Measurements from ENCODE around the gene GTF3C2. TPM values are rescaled to one million over a fixed set of nuclear protein-coding genes. Genes with fewer than 3 reads are reported as not detected.

GTF3C2 gene
- total and polyA plus RNA-seq, 9 of the 15 experiments (the other 6 are each of a cell fraction or from before 2014, with no cell fraction given): 35.5 to 96.8 (median 53.0) TPM

- 5% methylated on average over 3 of the region's 3 CpGs for whole genome bisulfite sequencing (ENCODE audit: insufficient coverage, low coverage, missing lambda C conversion rate)
- CTCF ChIA-PET (ENCODE audit: low intra/inter-chr PET ratio): no interaction called here
- BruUV-seq (replicated peaks): no TSS peak
- DNase-seq (ENCODE audit: extremely low read depth in 1 of 4, low spot score in 3 of 4) (no peak), FAIRE-seq (no peak), ATAC-seq (no peak)
- no peak overlapping the region for H3K9ac ChIP-seq (ENCODE audit: insufficient read depth in 1 of 2, low read depth in 2 of 2, low read length in 2 of 2)
- no peaks in the 10 kb centered on the region for H3K27me3 ChIP-seq (ENCODE audit: control insufficient read depth in 2 of 2, insufficient read depth in 2 of 2, low read length in 2 of 2)
- no peak overlapping the region for H3K4me3 ChIP-seq
- intact Hi-C loops (cut with micrococcal nuclease) (loop anchor here (10.0 kb wide), 1 partner anchor 444 kb away; the partner anchor contains the start of gene DPYSL5), in situ Hi-C loops (cut with MboI) (loop anchor here (5.0 kb wide), 1 partner anchor 51 kb away; no protein-coding TSS in a partner anchor)
- H3K79me2 ChIP-seq (ENCODE audit: control insufficient read depth, insufficient read depth, low read length): no peaks in the 10 kb centered on the region
- no peak for TF ChIP-seq RAD21 (CRISPR knock-in tag; conservative IDR thresholded peaks at IDR 0.05 in 1 of 2, IDR thresholded peaks at IDR 0.05 in 1 of 2)
- no peak for TF ChIP-seq HDAC6 (IDR thresholded peaks at IDR 0.05; ENCODE audit: low read depth, low read length)
- no peak for TF ChIP-seq FOXP1 (CRISPR knock-in tag; IDR thresholded peaks at IDR 0.05)
- no peak for TF ChIP-seq FUS (optimal IDR thresholded peaks at IDR 0.05; ENCODE audit: low read depth, low read length)
- TF ChIP-seq, protein P1, sequence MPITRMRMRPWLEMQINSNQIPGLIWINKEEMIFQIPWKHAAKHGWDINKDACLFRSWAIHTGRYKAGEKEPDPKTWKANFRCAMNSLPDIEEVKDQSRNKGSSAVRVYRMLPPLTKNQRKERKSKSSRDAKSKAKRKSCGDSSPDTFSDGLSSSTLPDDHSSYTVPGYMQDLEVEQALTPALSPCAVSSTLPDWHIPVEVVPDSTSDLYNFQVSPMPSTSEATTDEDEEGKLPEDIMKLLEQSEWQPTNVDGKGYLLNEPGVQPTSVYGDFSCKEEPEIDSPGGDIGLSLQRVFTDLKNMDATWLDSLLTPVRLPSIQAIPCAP (CRISPR knock-in tag; IDR thresholded peaks at IDR 0.05; ENCODE audit: borderline replicate concordance): no peak
- no peak for TF ChIP-seq BCLAF1 (IDR thresholded peaks at IDR 0.05; ENCODE audit: borderline replicate concordance in 1 of 2, control insufficient read depth in 1 of 2, low read depth in 2 of 2, low read length in 1 of 2)
- TF ChIP-seq, protein P2, sequence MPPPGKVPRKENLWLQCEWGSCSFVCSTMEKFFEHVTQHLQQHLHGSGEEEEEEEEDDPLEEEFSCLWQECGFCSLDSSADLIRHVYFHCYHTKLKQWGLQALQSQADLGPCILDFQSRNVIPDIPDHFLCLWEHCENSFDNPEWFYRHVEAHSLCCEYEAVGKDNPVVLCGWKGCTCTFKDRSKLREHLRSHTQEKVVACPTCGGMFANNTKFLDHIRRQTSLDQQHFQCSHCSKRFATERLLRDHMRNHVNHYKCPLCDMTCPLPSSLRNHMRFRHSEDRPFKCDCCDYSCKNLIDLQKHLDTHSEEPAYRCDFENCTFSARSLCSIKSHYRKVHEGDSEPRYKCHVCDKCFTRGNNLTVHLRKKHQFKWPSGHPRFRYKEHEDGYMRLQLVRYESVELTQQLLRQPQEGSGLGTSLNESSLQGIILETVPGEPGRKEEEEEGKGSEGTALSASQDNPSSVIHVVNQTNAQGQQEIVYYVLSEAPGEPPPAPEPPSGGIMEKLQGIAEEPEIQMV (tag; conservative IDR thresholded peaks at IDR 0.05; ENCODE audit: low read depth): no peak
- TF ChIP-seq SMARCA5 (IDR thresholded peaks at IDR 0.05): no peak
- TF ChIP-seq TBL1XR1 (IDR thresholded peaks at IDR 0.05; ENCODE audit: low read length in 2 of 2): no peak
- TF ChIP-seq NFIX (CRISPR knock-in tag; IDR thresholded peaks at IDR 0.05; ENCODE audit: low read depth): no peak
- TF ChIP-seq TCF7 (IDR thresholded peaks at IDR 0.05; ENCODE audit: borderline replicate concordance): no peak
- TF ChIP-seq BRD4 (IDR thresholded peaks at IDR 0.05): no peak
- TF ChIP-seq MAFF (IDR thresholded peaks at IDR 0.05; ENCODE audit: low read length): no peak
- TF ChIP-seq ZNF212 (CRISPR knock-in tag; IDR thresholded peaks at IDR 0.05): no peak
- no peak overlapping the region for H3K4me2 ChIP-seq (ENCODE audit: insufficient read depth, low read length)
- H2AFZ ChIP-seq (ENCODE audit: low read depth, low read length): no peak overlapping the region
- H3K36me3 ChIP-seq (ENCODE audit: control insufficient read depth, insufficient read depth, low read length): no peaks in the 10 kb centered on the region
- no peaks in the 10 kb centered on the region for H4K20me1 ChIP-seq (replicated peaks; ENCODE audit: control insufficient read depth, insufficient read depth, low read length)
- no peaks in the 10 kb centered on the region for H3K9me1 ChIP-seq (ENCODE audit: control insufficient read depth, insufficient read depth, low read length)
- POLR2A ChIA-PET: interaction anchor here (1.1 kb wide), 1 partner anchor 10 kb away, joined by 3 read pairs; no protein-coding TSS in a partner anchor
- H3K4me1 ChIP-seq (replicated peaks in 1 of 2; ENCODE audit: control insufficient read depth in 2 of 2, insufficient read depth in 2 of 2, low read length in 2 of 2): peaks cover 4 to 9% of the 10 kb centered on the region in 2 experiments; a peak in 4 of 5 replicates
- H3K27ac ChIP-seq (ENCODE audit: extremely low read depth, low read depth, low read length): no peak overlapping the region
- H3K9me3 ChIP-seq (replicated peaks; ENCODE audit: control insufficient read depth, insufficient read depth, low read depth, low read length): no peaks in the 10 kb centered on the region
These were observed 68.0 kb downstream of the GTF3C2 start for GRCh38 chr2:27288610-27289009.
